ENCODE data around the gene WDR5. TPM values are rescaled to one million over a fixed set of nuclear protein-coding genes. Genes with fewer than 3 reads are reported as not detected.

WDR5 gene
- total and polyA plus RNA-seq, 4 experiments from 2014 or later = 14.6 to 32.7 (median 23.4) TPM

- no peaks in the 10 kb centered on the region for H3K27me3 Mint-ChIP-seq
- H3K4me3 Mint-ChIP-seq = no peak overlapping the region
- H3K36me3 Mint-ChIP-seq = no peaks in the 10 kb centered on the region
- peaks cover 0 to 9% (median 2%) of the 10 kb centered on the region in 4 donors for H3K4me1 Mint-ChIP-seq
- POLR2A ChIA-PET (ENCODE audit: partially characterized antibody) = interaction anchor here (1.1 to 1.8 kb wide), 7 partner anchors 11 to 286 kb away, joined by 3 to 8 read pairs (median 4); no protein-coding TSS in a partner anchor
- H3K9me3 ChIP-seq (ENCODE audit: control insufficient read depth in 1 of 2, low read length in 2 of 2) = no peaks in the 10 kb centered on the region
- intact Hi-C loops (cut with micrococcal nuclease) = loop anchor here (1.0 to 2.0 kb wide), 3 partner anchors 47 to 273 kb away; no protein-coding TSS in a partner anchor
- H3K4me1 ChIP-seq (ENCODE audit: insufficient read depth, low read length) = no peaks in the 10 kb centered on the region
- H3K36me3 ChIP-seq (ENCODE audit: insufficient read depth, low read length) = no peaks in the 10 kb centered on the region
- no peak overlapping the region for H3K27ac ChIP-seq (ENCODE audit: low read depth, low read length)
- no peak overlapping the region for H3K4me3 ChIP-seq (ENCODE audit: low read length in 2 of 2)
- H3K27me3 ChIP-seq (ENCODE audit: insufficient read depth, low read length) = no peaks in the 10 kb centered on the region
- peaks cover 0 to 3% (median 0%) of the 10 kb centered on the region in 8 donors for H3K9me3 Mint-ChIP-seq
- CTCF ChIA-PET (ENCODE audit: partially characterized antibody) = interaction anchor here (0.8 to 4.0 kb wide), 22 partner anchors 9 to 524 kb away, joined by 3 to 60 read pairs (median 4); partner anchors contain the start of gene WDR5
- DNase-seq = peak in 4 of 5 donors; percentile 26 to 48 (median 28)
- H3K27ac Mint-ChIP-seq = no peak overlapping the region
Observed at GRCh38 chr9:134170532-134171315, 34.8 kb downstream of the WDR5 start.

- Histone ChIP-seq H3K27me3 (ENCODE audit: insufficient read depth, low read length) (no peaks in the 10 kb centered on the region), H3K4me3 (ENCODE audit: low read length in 2 of 2) (no peak overlapping the region), H3K36me3 (ENCODE audit: insufficient read depth, low read length) (no peaks in the 10 kb centered on the region), H3K9me3 (ENCODE audit: control insufficient read depth in 1 of 2, low read length in 2 of 2) (no peaks in the 10 kb centered on the region), H3K4me1 (ENCODE audit: insufficient read depth, low read length) (no peaks in the 10 kb centered on the region), H3K27ac (ENCODE audit: low read depth, low read length) (no peak overlapping the region)
- CTCF ChIA-PET (ENCODE audit: partially characterized antibody) = interaction anchor here (0.8 to 4.0 kb wide), 21 partner anchors 8 to 523 kb away, joined by 3 to 60 read pairs (median 4); partner anchors contain the start of gene WDR5
- no peaks in the 10 kb centered on the region for H3K27me3 Mint-ChIP-seq
- H3K9me3 Mint-ChIP-seq = peaks cover 0 to 3% (median 0%) of the 10 kb centered on the region in 8 donors
- H3K4me1 Mint-ChIP-seq = peaks cover 0 to 4% (median under 1%) of the 10 kb centered on the region in 4 donors
- DNase-seq = no peak
- POLR2A ChIA-PET (ENCODE audit: partially characterized antibody) = interaction anchor here (1.1 to 1.8 kb wide), 7 partner anchors 10 to 285 kb away, joined by 3 to 8 read pairs (median 4); no protein-coding TSS in a partner anchor
- no peak overlapping the region for H3K4me3 Mint-ChIP-seq
- intact Hi-C loops (cut with micrococcal nuclease) = loop anchor here (2.0 kb wide), 1 partner anchor 153 kb away; no protein-coding TSS in a partner anchor
- H3K36me3 Mint-ChIP-seq = no peaks in the 10 kb centered on the region
- H3K27ac Mint-ChIP-seq = peak overlapping the region in 2 of 7 donors; percentile 24 to 56
Observed at GRCh38 chr9:134171316-134172197, 35.7 kb downstream of the WDR5 start.

- POLR2A ChIA-PET (ENCODE audit: partially characterized antibody) = interaction anchor here (1.8 kb wide), 1 partner anchor 271 kb away, joined by 8 read pairs; no protein-coding TSS in a partner anchor
Observed at GRCh38 chr9:134172198-134173126, 36.6 kb downstream of the WDR5 start.

GRCh38 chr9:134173127-134174072 is 37.5 kb downstream of the WDR5 start:
- H3K36me3 ChIP-seq (ENCODE audit: insufficient read depth, low read length) = no peaks in the 10 kb centered on the region
- H3K27ac ChIP-seq (ENCODE audit: low read depth, low read length) = no peak overlapping the region
- H3K4me3 ChIP-seq (ENCODE audit: low read length in 2 of 2) = no peak overlapping the region
- peaks cover 0 to 3% (median 0%) of the 10 kb centered on the region in 8 donors for H3K9me3 Mint-ChIP-seq
- H3K27ac Mint-ChIP-seq = no peak overlapping the region
- H3K27me3 ChIP-seq (ENCODE audit: insufficient read depth, low read length) = no peaks in the 10 kb centered on the region
- intact Hi-C loops (cut with micrococcal nuclease) = no loop called here
- H3K9me3 ChIP-seq (ENCODE audit: control insufficient read depth in 1 of 2, low read length in 2 of 2) = no peaks in the 10 kb centered on the region
- no peak overlapping the region for H3K4me3 Mint-ChIP-seq
- H3K4me1 ChIP-seq (ENCODE audit: insufficient read depth, low read length) = no peaks in the 10 kb centered on the region
- ChIA-PET CTCF (ENCODE audit: partially characterized antibody) (interaction anchor here (3.2 kb wide), 1 partner anchor 269 kb away, joined by 21 read pairs; no protein-coding TSS in a partner anchor), POLR2A (ENCODE audit: partially characterized antibody) (interaction anchor here (0.7 kb wide), 1 partner anchor 270 kb away, joined by 4 read pairs; no protein-coding TSS in a partner anchor)
- peaks cover 0 to 4% (median 0%) of the 10 kb centered on the region in 4 donors for H3K4me1 Mint-ChIP-seq
- DNase-seq = no peak
- no peaks in the 10 kb centered on the region for H3K36me3 Mint-ChIP-seq
- no peaks in the 10 kb centered on the region for H3K27me3 Mint-ChIP-seq

More at GRCh38 chr9:134172198-134173126, 36.6 kb downstream of the WDR5 start:
- no peak for DNase-seq
- Mint-ChIP-seq H3K27ac (no peak overlapping the region), H3K4me3 (no peak overlapping the region), H3K27me3 (no peaks in the 10 kb centered on the region), H3K36me3 (no peaks in the 10 kb centered on the region), H3K4me1 (peaks cover 0 to 4% (median 0%) of the 10 kb centered on the region in 4 donors), H3K9me3 (peaks cover 0 to 3% (median 0%) of the 10 kb centered on the region in 8 donors)
- no peaks in the 10 kb centered on the region for H3K9me3 ChIP-seq (ENCODE audit: control insufficient read depth in 1 of 2, low read length in 2 of 2)
- no peaks in the 10 kb centered on the region for H3K4me1 ChIP-seq (ENCODE audit: insufficient read depth, low read length)
- no peak overlapping the region for H3K4me3 ChIP-seq (ENCODE audit: low read length in 2 of 2)
- no peak overlapping the region for H3K27ac ChIP-seq (ENCODE audit: low read depth, low read length)
- H3K36me3 ChIP-seq (ENCODE audit: insufficient read depth, low read length) = no peaks in the 10 kb centered on the region
- H3K27me3 ChIP-seq (ENCODE audit: insufficient read depth, low read length) = no peaks in the 10 kb centered on the region
- CTCF ChIA-PET (ENCODE audit: partially characterized antibody) = interaction anchor here (0.6 to 4.0 kb wide), 5 partner anchors 24 to 276 kb away, joined by 5 to 60 read pairs (median 17); no protein-coding TSS in a partner anchor
- intact Hi-C loops (cut with micrococcal nuclease) = no loop called here

- Mint-ChIP-seq H3K4me1 (peaks cover 0 to 4% (median 0%) of the 10 kb centered on the region in 4 donors), H3K27ac (no peak overlapping the region), H3K4me3 (no peak overlapping the region), H3K27me3 (no peaks in the 10 kb centered on the region), H3K36me3 (no peaks in the 10 kb centered on the region), H3K9me3 (no peaks in the 10 kb centered on the region)
- no peak for DNase-seq
- no peaks in the 10 kb centered on the region for H3K9me3 ChIP-seq (ENCODE audit: control insufficient read depth in 1 of 2, low read length in 2 of 2)
- H3K27ac ChIP-seq (ENCODE audit: low read depth, low read length) = no peak overlapping the region
- no peaks in the 10 kb centered on the region for H3K27me3 ChIP-seq (ENCODE audit: insufficient read depth, low read length)
- intact Hi-C loops (cut with micrococcal nuclease) = no loop called here
- ChIA-PET POLR2A (ENCODE audit: partially characterized antibody) (interaction anchor here (0.7 kb wide), 1 partner anchor 269 kb away, joined by 4 read pairs; no protein-coding TSS in a partner anchor), CTCF (ENCODE audit: partially characterized antibody) (interaction anchor here (3.2 kb wide), 1 partner anchor 269 kb away, joined by 21 read pairs; no protein-coding TSS in a partner anchor)
- no peak overlapping the region for H3K4me3 ChIP-seq (ENCODE audit: low read length in 2 of 2)
- H3K36me3 ChIP-seq (ENCODE audit: insufficient read depth, low read length) = no peaks in the 10 kb centered on the region
- H3K4me1 ChIP-seq (ENCODE audit: insufficient read depth, low read length) = no peaks in the 10 kb centered on the region
Observed at GRCh38 chr9:134174073-134174449, 38.2 kb downstream of the WDR5 start.
